Neural cell (in vitro differentiated cells): ENCODE measurements around the gene TRIM63. TPM values are rescaled to one million over a fixed set of nuclear protein-coding genes. Genes with fewer than 3 reads are reported as not detected.
A peak's percentile ranks its signal among the peaks of the same experiment; 100 is the strongest.

Experiments
- H2AFZ ChIP-seq: fragments of 200-600, 300-800 bp; sonication (generic), shearing (Covaris generic); 2 replicates; pipeline ENCODE4 v1.6.0; 2014; ENCODE audit warnings: low read depth, mild to moderate bottlenecking, antibody characterized with exemption, low read length, moderate library complexity
- H3F3A ChIP-seq: fragments of 200-600 bp; shearing (Covaris generic); 2 replicates; pipeline ENCODE4 v1.6.1; 2016; ENCODE audit warnings: mild to moderate bottlenecking, moderate library complexity, mixed read lengths, antibody characterized with exemption, low read length; ENCODE audit not compliant: insufficient read depth, poor library complexity, severe bottlenecking
- H3K27ac ChIP-seq: fragments of 200-600, 300-800 bp; sonication (generic), shearing (Covaris generic); 2 replicates; pipeline ENCODE4 v1.5.1; 2014; ENCODE audit warnings: mild to moderate bottlenecking, low read length, moderate library complexity
- H3K27me3 ChIP-seq: fragments of 300-800, 200-600 bp; sonication (generic), shearing (Covaris generic); 2 replicates; pipeline ENCODE4 v1.6.0; 2014; ENCODE audit warnings: mild to moderate bottlenecking, low read depth, low read length, moderate library complexity; ENCODE audit not compliant: insufficient read depth
- H3K36me3 ChIP-seq: fragments of 300-800, 200-600 bp; sonication (generic), shearing (Covaris generic); 2 replicates; pipeline ENCODE4 v1.5.1; 2014; ENCODE audit warnings: mild to moderate bottlenecking, antibody characterized with exemption, low read length, moderate library complexity; ENCODE audit not compliant: insufficient read depth
- H3K4me2 ChIP-seq: fragments of 300-800, 200-600 bp; sonication (generic), shearing (Covaris generic); 2 replicates; pipeline ENCODE4 v1.6.0; 2014; ENCODE audit warnings: mild to moderate bottlenecking, low read length
- H3K4me3 ChIP-seq: fragments of 300-800, 200-600 bp; sonication (generic), shearing (Covaris generic); 2 replicates; pipeline ENCODE4 v1.5.1; 2014; ENCODE audit warnings: mild to moderate bottlenecking, low read length, moderate library complexity
- H3K79me2 ChIP-seq: fragments of 200-600 bp; shearing (Covaris generic); replicated peaks from 2 replicates; pipeline ENCODE4 v1.6.0; 2014; ENCODE audit warnings: mild to moderate bottlenecking, low read length, moderate library complexity; ENCODE audit not compliant: insufficient read depth
- H3K9ac ChIP-seq: fragments of 300-800, 200-600 bp; sonication (generic), shearing (Covaris generic); 2 replicates; pipeline ENCODE4 v1.6.1; 2016; ENCODE audit warnings: mild to moderate bottlenecking, low read length, mixed read lengths
- H3K9me2 ChIP-seq: fragments of 200-600 bp; shearing (Covaris generic); 2 replicates; pipeline ENCODE4 v1.6.1; 2016; ENCODE audit warnings: mild to moderate bottlenecking, low read length, mixed read lengths; ENCODE audit not compliant: insufficient read depth
- H3K9me3 ChIP-seq: fragments of 200-600, 300-800 bp; sonication (generic), shearing (Covaris generic); 2 replicates; pipeline ENCODE4 v1.6.1; 2016; ENCODE audit warnings: mild to moderate bottlenecking, mixed run types, low read length, moderate library complexity, mixed read lengths
- H4K20me1 ChIP-seq: fragments of 200-600 bp; shearing (Covaris generic); 2 replicates; pipeline ENCODE4 v1.6.1; 2016; ENCODE audit warnings: mild to moderate bottlenecking, mixed run types; ENCODE audit not compliant: insufficient read depth
- EP300 ChIP-seq: fragments of 450-650 bp; conservative IDR thresholded peaks from 2 replicates; pipeline ENCODE4 v1.6.1; 2014; ENCODE audit warnings: antibody characterized with exemption, mild to moderate bottlenecking, moderate library complexity; ENCODE audit not compliant: poor library complexity, severe bottlenecking
- EZH2 ChIP-seq: fragments of 200-600, 300-800 bp; shearing (Covaris generic), sonication (generic); IDR thresholded peaks from 2 replicates; pipeline ENCODE4 v1.6.1; 2014; ENCODE audit warnings: antibody characterized with exemption, low read length, borderline replicate concordance, mild to moderate bottlenecking; ENCODE audit not compliant: insufficient read depth, poor library complexity, severe bottlenecking
- MXI1 ChIP-seq: fragments of 450-650 bp; conservative IDR thresholded peaks from 2 replicates; pipeline ENCODE4 v1.6.1; 2014; ENCODE audit warnings: antibody characterized with exemption, mild to moderate bottlenecking; ENCODE audit not compliant: poor library complexity, severe bottlenecking
- POLR2AphosphoS5 ChIP-seq: IDR thresholded peaks from 2 replicates; pipeline ENCODE4 v1.6.1; 2012
- RAD21 ChIP-seq: fragments of 450-650 bp; conservative IDR thresholded peaks from 2 replicates; pipeline ENCODE4 v1.6.1; 2014; ENCODE audit warnings: antibody characterized with exemption, mild to moderate bottlenecking, moderate library complexity
- SMC3 ChIP-seq: fragments of 450-650 bp; conservative IDR thresholded peaks from 2 replicates; pipeline ENCODE4 v1.6.1; 2014; ENCODE audit warnings: antibody characterized with exemption, mild to moderate bottlenecking, moderate library complexity; ENCODE audit not compliant: poor library complexity
- TAF1 ChIP-seq: IDR thresholded peaks from 2 replicates; pipeline ENCODE4 v1.6.1; 2012; ENCODE audit warnings: low read depth
- polyA plus RNA-seq: library from polyadenylated mRNA; depleted of rRNA; stranded (reverse); fragments of >200 nt; gene quantifications from 2 replicates; pipeline ENCODE4 v1.2.3, GENCODE V29; 2014
- TF ChIP-seq, protein P1 (sequence below): IDR thresholded peaks from 2 replicates; pipeline ENCODE4 v1.6.1; 2012; ENCODE audit warnings: borderline replicate concordance
- TF ChIP-seq, protein P2 (sequence below): fragments of 450-650 bp; IDR thresholded peaks from 2 replicates; pipeline ENCODE4 v1.5.1; 2014; ENCODE audit warnings: antibody characterized with exemption, mild to moderate bottlenecking, moderate library complexity; ENCODE audit not compliant: poor library complexity, severe bottlenecking

Gene TRIM63
- polyA plus RNA-seq, 1 donor from 2014 or later: not detected

DNA sequence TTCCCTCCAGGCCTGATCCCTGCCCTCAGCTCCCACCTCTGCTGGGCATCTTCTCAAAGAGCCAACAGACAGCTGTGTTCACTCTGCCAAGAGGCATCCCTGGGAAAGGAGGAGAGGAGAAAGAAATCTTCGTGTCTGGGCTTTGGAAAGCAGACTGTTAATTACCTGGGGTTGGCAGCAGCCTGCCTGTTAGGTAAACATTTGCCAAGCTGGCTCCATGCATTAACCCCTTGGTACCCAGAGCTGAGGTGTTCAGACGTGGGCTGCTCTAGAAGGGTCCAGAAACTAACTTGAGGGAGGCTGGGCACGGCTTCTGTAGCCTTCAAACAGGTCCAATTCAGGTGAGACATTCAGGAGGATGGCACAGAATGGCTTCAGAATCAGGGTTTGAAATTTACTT lies 54.6 kb downstream of the TRIM63 start:
- H3K36me3 ChIP-seq: no peaks in the 10 kb centered on the region
- no peaks in the 10 kb centered on the region for H3K79me2 ChIP-seq
- H2AFZ ChIP-seq: no peak overlapping the region
- no peak overlapping the region for H3K27ac ChIP-seq
- H3K9me3 ChIP-seq: no peaks in the 10 kb centered on the region
- H4K20me1 ChIP-seq: no peaks in the 10 kb centered on the region
- H3K4me2 ChIP-seq: no peak overlapping the region
- no peak overlapping the region for H3K4me3 ChIP-seq
- H3K9me2 ChIP-seq: no peaks in the 10 kb centered on the region
- H3F3A ChIP-seq: no peaks in the 10 kb centered on the region
- TF ChIP-seq SMC3 (no peak), MXI1 (no peak), EP300 (no peak)
- H3K9ac ChIP-seq: no peak overlapping the region
- H3K27me3 ChIP-seq: no peaks in the 10 kb centered on the region

DNA sequence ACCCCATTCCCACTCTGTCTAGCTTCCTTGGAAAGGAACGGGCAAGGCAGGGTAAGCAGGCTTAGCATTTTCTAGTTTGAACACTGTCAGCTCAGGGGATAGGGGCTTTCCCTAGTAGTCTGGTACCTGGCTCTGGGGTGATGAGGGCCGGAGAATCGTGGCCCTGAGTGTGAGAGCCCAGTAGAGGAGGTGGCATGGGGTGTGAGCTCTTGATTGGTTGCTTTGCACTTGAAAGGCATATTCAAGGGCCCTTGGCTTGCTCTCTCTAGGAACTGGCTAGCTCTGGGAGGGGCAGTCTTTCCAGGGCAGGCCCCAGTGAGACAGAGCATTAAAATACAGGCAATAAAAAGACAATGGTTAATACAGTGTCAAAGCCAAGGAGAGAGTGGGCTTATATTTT lies 56.6 kb downstream of the TRIM63 start:
- no peak overlapping the region for H2AFZ ChIP-seq
- H3K36me3 ChIP-seq: no peaks in the 10 kb centered on the region
- TF ChIP-seq, protein P1, sequence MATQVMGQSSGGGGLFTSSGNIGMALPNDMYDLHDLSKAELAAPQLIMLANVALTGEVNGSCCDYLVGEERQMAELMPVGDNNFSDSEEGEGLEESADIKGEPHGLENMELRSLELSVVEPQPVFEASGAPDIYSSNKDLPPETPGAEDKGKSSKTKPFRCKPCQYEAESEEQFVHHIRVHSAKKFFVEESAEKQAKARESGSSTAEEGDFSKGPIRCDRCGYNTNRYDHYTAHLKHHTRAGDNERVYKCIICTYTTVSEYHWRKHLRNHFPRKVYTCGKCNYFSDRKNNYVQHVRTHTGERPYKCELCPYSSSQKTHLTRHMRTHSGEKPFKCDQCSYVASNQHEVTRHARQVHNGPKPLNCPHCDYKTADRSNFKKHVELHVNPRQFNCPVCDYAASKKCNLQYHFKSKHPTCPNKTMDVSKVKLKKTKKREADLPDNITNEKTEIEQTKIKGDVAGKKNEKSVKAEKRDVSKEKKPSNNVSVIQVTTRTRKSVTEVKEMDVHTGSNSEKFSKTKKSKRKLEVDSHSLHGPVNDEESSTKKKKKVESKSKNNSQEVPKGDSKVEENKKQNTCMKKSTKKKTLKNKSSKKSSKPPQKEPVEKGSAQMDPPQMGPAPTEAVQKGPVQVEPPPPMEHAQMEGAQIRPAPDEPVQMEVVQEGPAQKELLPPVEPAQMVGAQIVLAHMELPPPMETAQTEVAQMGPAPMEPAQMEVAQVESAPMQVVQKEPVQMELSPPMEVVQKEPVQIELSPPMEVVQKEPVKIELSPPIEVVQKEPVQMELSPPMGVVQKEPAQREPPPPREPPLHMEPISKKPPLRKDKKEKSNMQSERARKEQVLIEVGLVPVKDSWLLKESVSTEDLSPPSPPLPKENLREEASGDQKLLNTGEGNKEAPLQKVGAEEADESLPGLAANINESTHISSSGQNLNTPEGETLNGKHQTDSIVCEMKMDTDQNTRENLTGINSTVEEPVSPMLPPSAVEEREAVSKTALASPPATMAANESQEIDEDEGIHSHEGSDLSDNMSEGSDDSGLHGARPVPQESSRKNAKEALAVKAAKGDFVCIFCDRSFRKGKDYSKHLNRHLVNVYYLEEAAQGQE: no peak
- no peak for TF ChIP-seq TAF1
- H3K4me2 ChIP-seq: no peak overlapping the region
- H3K9ac ChIP-seq: no peak overlapping the region
- no peaks in the 10 kb centered on the region for H3K9me3 ChIP-seq
- H3K4me3 ChIP-seq: no peak overlapping the region
- H3F3A ChIP-seq: no peaks in the 10 kb centered on the region
- no peaks in the 10 kb centered on the region for H3K9me2 ChIP-seq
- no peak overlapping the region for H3K27ac ChIP-seq
- H4K20me1 ChIP-seq: no peaks in the 10 kb centered on the region
- H3K27me3 ChIP-seq: no peaks in the 10 kb centered on the region
- no peaks in the 10 kb centered on the region for H3K79me2 ChIP-seq

DNA sequence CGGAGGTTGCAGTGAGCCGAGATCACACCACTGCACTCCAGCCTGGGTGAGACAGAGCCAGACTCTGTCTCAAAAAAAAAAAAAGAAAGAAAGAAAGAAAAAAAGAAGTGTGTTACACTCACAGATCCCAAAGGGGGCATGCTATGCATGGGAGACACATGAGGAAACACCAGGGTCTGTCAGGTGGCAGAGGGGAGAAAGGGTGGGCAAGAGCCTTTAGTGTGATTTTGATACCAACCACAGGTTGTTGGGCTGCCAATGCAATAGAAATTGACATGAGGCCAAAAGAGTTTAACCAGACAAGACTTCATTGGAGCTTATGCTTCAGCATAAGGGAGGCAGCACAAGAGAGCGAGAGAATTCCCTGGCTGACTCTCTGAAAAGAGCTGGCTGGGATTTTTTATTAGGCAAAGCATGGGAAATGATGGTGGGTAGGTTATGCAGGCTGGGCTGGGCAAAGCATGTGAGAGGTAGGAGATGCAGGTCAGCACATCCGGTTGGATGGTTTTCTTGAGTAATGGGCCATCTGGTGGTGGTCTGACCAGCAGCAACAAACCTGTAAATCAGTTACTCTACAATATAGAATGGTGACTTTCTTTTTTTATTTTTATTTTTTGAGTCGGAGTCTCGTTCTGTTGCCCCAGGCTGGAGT lies 57.5 kb downstream of the TRIM63 start:
- TF ChIP-seq, protein P2, sequence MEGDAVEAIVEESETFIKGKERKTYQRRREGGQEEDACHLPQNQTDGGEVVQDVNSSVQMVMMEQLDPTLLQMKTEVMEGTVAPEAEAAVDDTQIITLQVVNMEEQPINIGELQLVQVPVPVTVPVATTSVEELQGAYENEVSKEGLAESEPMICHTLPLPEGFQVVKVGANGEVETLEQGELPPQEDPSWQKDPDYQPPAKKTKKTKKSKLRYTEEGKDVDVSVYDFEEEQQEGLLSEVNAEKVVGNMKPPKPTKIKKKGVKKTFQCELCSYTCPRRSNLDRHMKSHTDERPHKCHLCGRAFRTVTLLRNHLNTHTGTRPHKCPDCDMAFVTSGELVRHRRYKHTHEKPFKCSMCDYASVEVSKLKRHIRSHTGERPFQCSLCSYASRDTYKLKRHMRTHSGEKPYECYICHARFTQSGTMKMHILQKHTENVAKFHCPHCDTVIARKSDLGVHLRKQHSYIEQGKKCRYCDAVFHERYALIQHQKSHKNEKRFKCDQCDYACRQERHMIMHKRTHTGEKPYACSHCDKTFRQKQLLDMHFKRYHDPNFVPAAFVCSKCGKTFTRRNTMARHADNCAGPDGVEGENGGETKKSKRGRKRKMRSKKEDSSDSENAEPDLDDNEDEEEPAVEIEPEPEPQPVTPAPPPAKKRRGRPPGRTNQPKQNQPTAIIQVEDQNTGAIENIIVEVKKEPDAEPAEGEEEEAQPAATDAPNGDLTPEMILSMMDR: peak; percentile 42
- TF ChIP-seq SMC3: peak; percentile 54
- TF ChIP-seq, protein P1: no peak
- no peak for TF ChIP-seq POLR2AphosphoS5
- TF ChIP-seq EZH2: no peak
- TF ChIP-seq TAF1: no peak
- no peak for TF ChIP-seq EP300
- TF ChIP-seq RAD21: peak; percentile 20
- TF ChIP-seq MXI1: no peak
- H3K9ac ChIP-seq: no peak overlapping the region
- no peaks in the 10 kb centered on the region for H3K36me3 ChIP-seq
- H4K20me1 ChIP-seq: no peaks in the 10 kb centered on the region
- no peak overlapping the region for H2AFZ ChIP-seq
- no peaks in the 10 kb centered on the region for H3K9me2 ChIP-seq
- no peaks in the 10 kb centered on the region for H3K27me3 ChIP-seq
- H3K27ac ChIP-seq: no peak overlapping the region
- H3K4me3 ChIP-seq: no peak overlapping the region
- H3F3A ChIP-seq: no peaks in the 10 kb centered on the region
- no peaks in the 10 kb centered on the region for H3K79me2 ChIP-seq
- no peaks in the 10 kb centered on the region for H3K9me3 ChIP-seq
- no peak overlapping the region for H3K4me2 ChIP-seq
